ENCODE measurements around the gene SPRED3. TPM values are rescaled to one million over a fixed set of nuclear protein-coding genes. Genes with fewer than 3 reads are reported as not detected.

Gene SPRED3
- total and polyA plus RNA-seq, 2 donors (not counting 1 experiment from before 2014, with no cell fraction given) = 1.1 to 1.7 TPM

GRCh38 chr19:38350883-38351282 lies 37.6 kb upstream of the SPRED3 start:
- Mint-ChIP-seq H3K9me3 (ENCODE audit: insufficient read depth) (no peaks in the 10 kb centered on the region), H3K27me3 (peaks cover 2% of the 10 kb centered on the region), H3K27ac (no peak overlapping the region), H3K4me1 (no peaks in the 10 kb centered on the region), H3K4me3 (no peak overlapping the region)
- intact Hi-C loops (cut with micrococcal nuclease) = no loop called here
- POLR2A ChIA-PET = no interaction called here
- Histone ChIP-seq H3K36me3 (replicated peaks in 1 of 2; ENCODE audit: control extremely low read depth in 1 of 2, control insufficient read depth in 1 of 2, extremely low read depth in 1 of 2, insufficient read depth in 2 of 2, low read length in 1 of 2) (no peaks in the 10 kb centered on the region), H3K9ac (ENCODE audit: low read length) (no peak overlapping the region), H3K4me2 (replicated peaks; ENCODE audit: low read depth, low read length, poor library complexity, severe bottlenecking) (no peak overlapping the region), H3K27me3 (replicated peaks in 1 of 4; ENCODE audit: control extremely low read depth in 1 of 4, control insufficient read depth in 3 of 4, insufficient read depth in 4 of 4, low read length in 3 of 4) (no peaks in the 10 kb centered on the region), H3K4me3 (ENCODE audit: control extremely low read depth in 1 of 5, extremely low read depth in 1 of 5, insufficient read depth in 1 of 5, low read depth in 2 of 5, low read length in 4 of 5) (no peak overlapping the region), H3K9me3 (ENCODE audit: control extremely low read depth in 1 of 3, control insufficient read depth in 2 of 3, insufficient read depth in 1 of 3, low read length in 2 of 3) (no peaks in the 10 kb centered on the region), H2AFZ (ENCODE audit: insufficient read depth, low read depth, low read length, poor library complexity, severe bottlenecking) (no peak overlapping the region), H3K27ac (ENCODE audit: low read length in 2 of 2) (no peak overlapping the region), H4K20me1 (ENCODE audit: control insufficient read depth, insufficient read depth, low read length, poor library complexity, severe bottlenecking) (no peaks in the 10 kb centered on the region), H3K4me1 (ENCODE audit: control insufficient read depth in 2 of 2, insufficient read depth in 2 of 2, low read length in 2 of 2) (no peaks in the 10 kb centered on the region), H3K79me2 (ENCODE audit: control insufficient read depth, insufficient read depth, low read length) (no peaks in the 10 kb centered on the region)
- no peak for ATAC-seq (ENCODE audit: low read depth)
- CTCF ChIA-PET = no interaction called here
- DNase-seq = no peak
- WGBS (ENCODE audit: insufficient coverage) = 100% methylated on average over 1 of the region's 3 CpGs
- TF ChIP-seq EZH2 (IDR thresholded peaks at IDR 0.05; ENCODE audit: borderline replicate concordance, insufficient read depth, low read depth, low read length, poor library complexity, severe bottlenecking) = no peak

- H4K20me1 ChIP-seq (ENCODE audit: control insufficient read depth, insufficient read depth, low read length, poor library complexity, severe bottlenecking) = no peaks in the 10 kb centered on the region
- no peak overlapping the region for H3K4me3 Mint-ChIP-seq
- no peak overlapping the region for H3K27ac Mint-ChIP-seq
- H3K27me3 Mint-ChIP-seq = peaks cover 7% of the 10 kb centered on the region
- H2AFZ ChIP-seq (ENCODE audit: insufficient read depth, low read depth, low read length, poor library complexity, severe bottlenecking) = no peak overlapping the region
- H3K4me1 Mint-ChIP-seq = no peaks in the 10 kb centered on the region
- no peak for ATAC-seq (ENCODE audit: low read depth)
- CTCF ChIA-PET = interaction anchor here (0.7 kb wide), 1 partner anchor 22 kb away, joined by 3 read pairs; the partner anchor contains the start of gene PSMD8
- H3K9me3 Mint-ChIP-seq (ENCODE audit: insufficient read depth) = no peaks in the 10 kb centered on the region
- no peak overlapping the region for H3K4me3 ChIP-seq (ENCODE audit: control extremely low read depth in 1 of 5, extremely low read depth in 1 of 5, insufficient read depth in 1 of 5, low read depth in 2 of 5, low read length in 4 of 5)
- no peaks in the 10 kb centered on the region for H3K36me3 ChIP-seq (replicated peaks in 1 of 2; ENCODE audit: control extremely low read depth in 1 of 2, control insufficient read depth in 1 of 2, extremely low read depth in 1 of 2, insufficient read depth in 2 of 2, low read length in 1 of 2)
- H3K4me2 ChIP-seq (replicated peaks; ENCODE audit: low read depth, low read length, poor library complexity, severe bottlenecking) = no peak overlapping the region
- TF ChIP-seq EZH2 (IDR thresholded peaks at IDR 0.05; ENCODE audit: borderline replicate concordance, insufficient read depth, low read depth, low read length, poor library complexity, severe bottlenecking) = no peak
- TF ChIP-seq CTCF (IDR thresholded peaks at IDR 0.05) = no peak
- POLR2A ChIA-PET = no interaction called here
- no peak overlapping the region for H3K9ac ChIP-seq (ENCODE audit: low read length)
- no peak for DNase-seq
- no peaks in the 10 kb centered on the region for H3K79me2 ChIP-seq (ENCODE audit: control insufficient read depth, insufficient read depth, low read length)
- no peaks in the 10 kb centered on the region for H3K4me1 ChIP-seq (ENCODE audit: control insufficient read depth in 2 of 2, insufficient read depth in 2 of 2, low read length in 2 of 2)
- no peak overlapping the region for H3K27ac ChIP-seq (ENCODE audit: low read length in 2 of 2)
- H3K9me3 ChIP-seq (ENCODE audit: control extremely low read depth in 1 of 3, control insufficient read depth in 2 of 3, insufficient read depth in 1 of 3, low read length in 2 of 3) = no peaks in the 10 kb centered on the region
- intact Hi-C loops (cut with micrococcal nuclease) = no loop called here
- H3K27me3 ChIP-seq (replicated peaks in 1 of 4; ENCODE audit: control extremely low read depth in 1 of 4, control insufficient read depth in 3 of 4, insufficient read depth in 4 of 4, low read length in 3 of 4) = no peaks in the 10 kb centered on the region
- WGBS (ENCODE audit: insufficient coverage) = 81% methylated on average over 7 of the region's 9 CpGs
These were observed 36.6 kb upstream of the SPRED3 start for GRCh38 chr19:38351865-38352395.

Data from B cell (primary cell).